ENCODE measurements around the gene VPS8.

- no peak for TF ChIP-seq ARNTL (CRISPR knock-in tag; IDR thresholded peaks at IDR 0.05; ENCODE audit: borderline replicate concordance, low read depth)
- no peak for TF ChIP-seq ZFP3 (CRISPR knock-in tag; IDR thresholded peaks at IDR 0.05)
- no peak for TF ChIP-seq PPARA (CRISPR knock-in tag; IDR thresholded peaks at IDR 0.05; ENCODE audit: borderline replicate concordance)
- TF ChIP-seq TOX (CRISPR knock-in tag; IDR thresholded peaks at IDR 0.05; ENCODE audit: borderline replicate concordance): no peak
- no peak for TF ChIP-seq PATZ1 (CRISPR knock-in tag; IDR thresholded peaks at IDR 0.05; ENCODE audit: borderline replicate concordance)
- TF ChIP-seq POU6F1 (CRISPR knock-in tag; IDR thresholded peaks at IDR 0.05; ENCODE audit: borderline replicate concordance, low read depth): no peak
- TF ChIP-seq CREB5 (CRISPR knock-in tag; IDR thresholded peaks at IDR 0.05; ENCODE audit: low read depth): no peak
Observed at GRCh38 chr3:184848934-184849333, 37.0 kb downstream of the VPS8 start.
